K562 (cell line): ENCODE measurements around the gene CTCFL.

ENCODE experiments used
- AFF4 ChIP-seq: sonication (generic); formaldehyde crosslinking; IDR thresholded peaks from 2 replicates; pipeline ENCODE4 v1.8.0; 2023; ENCODE audit warnings: mild to moderate bottlenecking, missing genetic modification reagents
- BRF1 ChIP-seq: IDR thresholded peaks from 3 replicates; pipeline ENCODE4 v1.6.1; 2011; ENCODE audit warnings: borderline replicate concordance, mild to moderate bottlenecking; ENCODE audit not compliant: insufficient read length; ENCODE audit errors: extremely low read depth

DNA sequence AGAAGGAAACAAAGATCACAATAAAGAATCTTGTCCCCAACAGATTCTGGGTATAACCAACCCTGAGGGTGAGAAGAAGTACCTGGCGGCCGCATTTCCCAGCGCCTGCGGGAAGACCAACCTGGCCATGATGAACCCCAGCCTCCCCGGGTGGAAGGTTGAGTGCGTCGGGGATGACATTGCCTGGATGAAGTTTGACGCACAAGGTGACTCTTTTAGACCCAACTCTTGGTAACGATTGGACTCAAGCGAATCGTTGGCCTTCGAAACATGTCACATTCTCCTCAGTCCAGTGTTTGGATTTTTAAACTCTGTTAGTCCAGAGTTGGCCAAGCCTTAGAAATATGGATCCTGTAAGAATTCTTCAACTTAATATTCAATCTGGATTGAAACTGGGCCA is 38.6 kb upstream of the CTCFL start:
- no peak for TF ChIP-seq AFF4 (CRISPR knock-in tag)
- no peak for TF ChIP-seq BRF1
